Naive thymus-derived CD8-positive, alpha-beta T cell (primary cell): Measurements from ENCODE around the gene P2RX6. TPM values are rescaled to one million over a fixed set of nuclear protein-coding genes. Genes with fewer than 3 reads are reported as not detected.
"Not testable (repeated sequence)": the region's sequence is repeated elsewhere in the genome, so short reads cannot be mapped to it uniquely, and the experiment has no call there.

Experiments used
- ATAC-seq, 2 donors: fragments of 150-1000 bp; cut with Tn5 transposase in 1 of 2; sonication (Bioruptor Pico), chemical (Tn5 transposase) in 1 of 2; 1 replicate in 1 of 2; 2 replicates in 1 of 2; pipeline ENCODE4 v1.10.0; 2021; ENCODE audit warnings: mild to moderate bottlenecking in 2 of 2, moderate library complexity in 2 of 2
- POLR2A ChIA-PET: fragments of 350-600 bp; sonication (Branson Sonifier 250); formaldehyde crosslinking; loops from one replicate; lab custom pipeline; 2021; ENCODE audit warnings: antibody characterized with exemption; lab: Charles Lee
- DNase-seq, 10 donors: peaks; one replicate each; pipeline versions ENCODE4 v3.0.0 to v3.0.0-alpha.2; 2020 to 2022
- H3K27ac Mint-ChIP-seq, 10 donors: one replicate each; pipeline ENCODE4 v1.8.0; 2020 to 2022; ENCODE audit warnings: mild to moderate bottlenecking in 10 of 10, mixed read lengths in 10 of 10, moderate library complexity in 4 of 10, inconsistent platforms in 1 of 10
- H3K27me3 Mint-ChIP-seq, 5 donors: one replicate each; pipeline ENCODE4 v1.8.0; 2021 to 2022; ENCODE audit warnings: mixed read lengths in 5 of 5
- H3K36me3 Mint-ChIP-seq, 3 donors: one replicate each; pipeline ENCODE4 v1.8.0; 2020 to 2022; ENCODE audit warnings: mixed read lengths in 3 of 3, mild to moderate bottlenecking in 2 of 3, inconsistent platforms in 1 of 3
- H3K4me1 Mint-ChIP-seq, 4 donors: one replicate each; pipeline ENCODE4 v1.8.0; 2021 to 2022; ENCODE audit warnings: mixed read lengths in 4 of 4
- H3K4me3 Mint-ChIP-seq, 10 donors: one replicate each; pipeline ENCODE4 v1.8.0; 2020 to 2022; ENCODE audit warnings: mild to moderate bottlenecking in 10 of 10, mixed read lengths in 10 of 10, moderate library complexity in 6 of 10, inconsistent platforms in 1 of 10
- H3K9me3 Mint-ChIP-seq, 9 donors: one replicate each; pipeline ENCODE4 v1.8.0; 2020 to 2022; ENCODE audit warnings: mixed read lengths in 9 of 9, mild to moderate bottlenecking in 3 of 9, inconsistent platforms in 1 of 9, moderate library complexity in 1 of 9
- polyA plus RNA-seq, 3 donors: library from polyadenylated mRNA; unstranded; fragments of 300-500 nt; fragmentation: Illumina TruSeq; gene quantifications; one replicate each; pipeline ENCODE4 v1.2.3, GENCODE V29; 2021
- total RNA-seq, 8 experiments: library from RNA in 2 of 8; stranded (reverse) in 2 of 8; gene quantifications; one replicate each; pipeline ENCODE4 v1.2.3 and lab custom pipeline; 2021 to 2026

Gene P2RX6
- total and polyA plus RNA-seq, 5 experiments from 2014 or later: 0.25 to 4.5 (median 1.1) TPM

GRCh38 chr22:20997536-20998257, 17.3 kb upstream of the P2RX6 start:
- H3K27ac Mint-ChIP-seq: peak overlapping the region in 6 of 10 donors; percentile 4 to 91 (median 49)
- POLR2A ChIA-PET: interaction anchor here (1.4 kb wide), 1 partner anchor 13 kb away, joined by 5 read pairs; no protein-coding TSS in a partner anchor
- no peaks in the 10 kb centered on the region for H3K27me3 Mint-ChIP-seq
- no peaks in the 10 kb centered on the region for H3K9me3 Mint-ChIP-seq
- no peak for ATAC-seq
- H3K4me3 Mint-ChIP-seq: no peak overlapping the region
- DNase-seq: no peak
- peaks cover 0 to 19% (median 0%) of the 10 kb centered on the region in 3 donors for H3K36me3 Mint-ChIP-seq
- H3K4me1 Mint-ChIP-seq: peaks cover 11 to 37% (median 28%) of the 10 kb centered on the region in 4 donors

DNA sequence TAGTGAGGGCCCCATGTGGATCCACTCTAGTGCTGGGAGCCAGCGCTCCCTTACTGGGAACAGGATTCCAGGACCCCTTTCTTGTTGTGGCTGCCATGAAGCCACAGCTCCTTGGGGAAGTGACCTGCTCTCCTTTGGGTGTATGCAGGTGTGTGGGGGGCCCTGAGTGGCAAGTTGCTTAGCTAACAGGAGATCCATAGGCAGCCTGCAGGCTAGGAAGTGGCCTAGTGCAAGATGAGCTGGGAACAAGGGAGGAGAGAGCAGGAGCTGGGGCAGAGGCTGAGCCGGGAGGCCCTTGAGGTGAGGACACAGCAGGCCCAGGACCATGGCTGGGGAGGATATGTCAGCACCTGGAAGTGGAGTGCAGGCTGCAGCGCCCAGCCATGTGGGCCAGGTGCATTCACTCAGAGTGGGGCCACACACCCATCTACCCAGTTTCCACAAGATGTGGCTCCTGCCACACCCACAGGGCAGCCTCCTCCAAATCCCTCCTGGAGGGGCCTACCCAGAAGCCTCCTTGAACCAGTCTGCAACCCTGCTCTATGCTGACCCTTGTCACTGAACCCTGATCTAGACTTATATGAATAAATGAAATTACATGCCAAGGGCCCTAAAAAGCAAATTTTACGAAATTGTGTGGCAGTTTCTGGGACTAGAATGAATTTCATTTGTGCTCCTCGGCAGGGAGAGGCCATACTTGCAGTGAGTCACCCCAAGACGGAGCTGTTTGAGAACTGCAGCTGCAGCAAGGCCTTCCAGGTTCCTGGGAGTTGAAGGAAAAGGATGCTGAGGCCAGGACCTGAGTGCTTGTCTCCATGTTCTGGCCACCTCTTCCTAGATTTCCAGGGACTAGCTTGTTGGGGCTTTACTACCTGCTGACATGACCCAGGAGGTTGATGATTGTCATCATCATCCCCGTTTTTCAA, 16.3 kb upstream of the P2RX6 start:
- POLR2A ChIA-PET: interaction anchor here (0.8 to 7.0 kb wide), 4 partner anchors 8 to 17 kb away, joined by 3 to 78 read pairs (median 10); partner anchors contain the start of gene LZTR1
- Mint-ChIP-seq H3K9me3 (no peaks in the 10 kb centered on the region), H3K27ac (peak overlapping the region in 9 of 10 donors; percentile 25 to 92 (median 73)), H3K4me1 (peaks cover 18 to 47% (median 37%) of the 10 kb centered on the region in 4 donors), H3K36me3 (peaks cover 0 to 19% (median 0%) of the 10 kb centered on the region in 3 donors), H3K27me3 (no peaks in the 10 kb centered on the region), H3K4me3 (peak overlapping the region in 3 of 10 donors; percentile 18 to 48 (median 29))
- DNase-seq (no peak), ATAC-seq (no peak)

DNA sequence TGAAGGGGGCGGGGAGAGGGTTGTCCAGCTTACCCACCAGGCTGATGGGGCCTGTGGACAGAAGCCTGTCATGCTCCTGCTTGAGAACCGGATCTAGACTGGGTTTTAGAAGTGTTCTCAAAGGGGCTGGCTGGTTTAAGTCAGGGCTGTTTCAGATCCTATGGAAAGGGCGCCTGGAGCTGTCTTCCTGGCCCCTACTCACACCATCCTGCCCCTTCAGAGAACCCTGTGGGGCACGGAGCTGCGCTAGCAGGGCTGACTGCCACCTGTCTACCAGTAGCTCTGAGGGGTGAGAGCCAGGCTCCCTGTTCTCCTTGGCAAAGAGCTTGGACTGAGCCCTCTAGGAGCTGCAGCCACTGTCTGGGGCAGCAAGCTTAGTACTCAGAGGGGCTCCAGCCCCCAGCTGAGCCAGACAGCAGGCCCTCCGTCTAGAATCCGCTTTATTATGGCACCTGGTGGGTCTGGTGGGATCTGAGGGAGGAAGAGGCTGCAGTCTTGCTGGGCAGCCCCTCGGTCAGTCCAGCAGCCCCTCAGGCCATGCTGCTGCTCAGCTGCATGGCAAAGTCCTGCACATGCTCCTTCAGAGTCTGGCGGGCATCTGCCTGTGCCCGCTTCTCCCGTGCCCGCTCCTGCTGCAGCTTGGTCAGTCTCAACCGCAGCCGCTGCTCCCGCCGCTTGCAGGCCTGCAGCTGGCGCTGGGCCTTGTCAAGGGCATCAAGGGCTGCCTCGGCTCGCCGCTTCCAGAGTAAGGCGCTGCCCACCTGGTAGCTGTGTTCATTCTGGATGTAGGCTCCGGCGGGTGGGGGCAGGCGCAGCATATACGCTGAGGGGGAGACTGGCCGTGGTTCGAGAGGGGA, 15.4 kb upstream of the P2RX6 start:
- H3K27ac Mint-ChIP-seq: peak overlapping the region in 8 of 10 donors; percentile 6 to 100 (median 99)
- no peaks in the 10 kb centered on the region for H3K27me3 Mint-ChIP-seq
- H3K4me1 Mint-ChIP-seq: peaks cover 18 to 49% (median 43%) of the 10 kb centered on the region in 4 donors
- H3K36me3 Mint-ChIP-seq: peaks cover 0 to 19% (median 0%) of the 10 kb centered on the region in 3 donors
- ATAC-seq: no peak
- no peaks in the 10 kb centered on the region for H3K9me3 Mint-ChIP-seq
- DNase-seq: peak in 1 of 10 donors; percentile 49
- POLR2A ChIA-PET: interaction anchor here (0.7 to 7.0 kb wide), 6 partner anchors 9 to 22 kb away, joined by 3 to 78 read pairs (median 3); partner anchors contain the start of genes LZTR1 and P2RX6
- H3K4me3 Mint-ChIP-seq: peak overlapping the region; percentile 34 to 98 (median 96)

GRCh38 chr22:21000207-21000986, 14.6 kb upstream of the P2RX6 start:
- peaks cover 0 to 16% (median 0%) of the 10 kb centered on the region in 3 donors for H3K36me3 Mint-ChIP-seq

GRCh38 chr22:21000987-21001600, 13.9 kb upstream of the P2RX6 start:
- Mint-ChIP-seq H3K27me3 (no peaks in the 10 kb centered on the region), H3K27ac (peak overlapping the region; percentile 98 to 100 (median 99)), H3K4me3 (peak overlapping the region; percentile 94 to 98 (median 98)), H3K9me3 (no peaks in the 10 kb centered on the region), H3K36me3 (peaks cover 0 to 15% (median 0%) of the 10 kb centered on the region in 3 donors), H3K4me1 (peaks cover 18 to 49% (median 43%) of the 10 kb centered on the region in 4 donors)
- DNase-seq: peak in 1 of 10 donors; percentile 65
- POLR2A ChIA-PET: interaction anchor here (0.7 to 7.0 kb wide), 9 partner anchors 11 to 884 kb away, joined by 3 to 78 read pairs (median 3); partner anchors contain the start of genes LRRC74B, LZTR1 and TRMT2A
- no peak for ATAC-seq

More at GRCh38 chr22:21000207-21000986, 14.6 kb upstream of the P2RX6 start:
- Mint-ChIP-seq H3K27me3 (no peaks in the 10 kb centered on the region), H3K9me3 (no peaks in the 10 kb centered on the region), H3K4me1 (peaks cover 18 to 49% (median 43%) of the 10 kb centered on the region in 4 donors), H3K4me3 (peak overlapping the region; percentile 94 to 98 (median 98)), H3K27ac (peak overlapping the region; percentile 98 to 100 (median 99))
- POLR2A ChIA-PET: interaction anchor here (0.7 to 7.0 kb wide), 9 partner anchors 10 to 884 kb away, joined by 3 to 78 read pairs (median 3); partner anchors contain the start of genes LRRC74B, LZTR1 and TRMT2A
- DNase-seq (peak in 1 of 10 donors; percentile 62), ATAC-seq (no peak)

- Mint-ChIP-seq H3K4me1 (peaks cover 18 to 49% (median 43%) of the 10 kb centered on the region in 4 donors), H3K9me3 (no peaks in the 10 kb centered on the region), H3K27ac (peak within 1 kb of the TSS; percentile 98 to 100 (median 99)), H3K27me3 (no peaks in the 10 kb centered on the region), H3K36me3 (peaks cover 0 to 13% (median 0%) of the 10 kb centered on the region in 3 donors), H3K4me3 (peak within 1 kb of the TSS; percentile 94 to 98 (median 98))
- ATAC-seq (peak; percentile 88 to 90), DNase-seq (peak; percentile 94 to 99 (median 96))
- POLR2A ChIA-PET: interaction anchor here (0.7 to 7.0 kb wide), 12 partner anchors 8 to 1555 kb away, joined by 3 to 78 read pairs (median 4); partner anchors contain the start of genes LZTR1, P2RX6 and SLC7A4
Measured at GRCh38 chr22:21001601-21002325, 13.2 kb upstream of the P2RX6 start, which contains the start of gene THAP7. THAP7 (minus strand) TSS chr22:21002118; CDS start chr22:21001911, 207 bp downstream.

DNA sequence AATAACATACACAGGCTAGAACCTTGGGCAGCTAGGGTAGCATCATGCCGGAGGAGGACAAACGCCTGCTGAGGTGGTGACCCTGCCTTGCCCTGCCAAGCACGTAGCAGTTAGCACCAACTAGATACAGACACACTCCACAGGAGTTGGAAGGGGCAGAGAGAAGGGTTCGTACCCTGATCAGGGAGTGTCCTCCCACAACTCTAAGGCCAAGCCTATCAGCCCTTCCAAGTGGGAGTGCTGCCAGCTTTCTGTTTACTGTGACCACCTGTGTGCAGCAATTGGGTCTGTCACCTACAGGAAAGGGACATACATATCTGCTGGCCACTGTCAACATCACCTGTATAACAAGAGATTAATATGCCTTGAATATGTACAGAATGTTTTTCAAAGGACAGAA, 11.2 kb upstream of the P2RX6 start:
- Mint-ChIP-seq H3K9me3 (no peaks in the 10 kb centered on the region), H3K4me1 (peaks cover 12 to 42% (median 38%) of the 10 kb centered on the region in 4 donors), H3K27me3 (no peaks in the 10 kb centered on the region), H3K27ac (peak overlapping the region in 9 of 10 donors; percentile 94 to 100 (median 99)), H3K4me3 (peak overlapping the region in 8 of 10 donors; percentile 24 to 98 (median 97)), H3K36me3 (peaks cover 0 to 5% (median 0%) of the 10 kb centered on the region in 3 donors)
- DNase-seq: no peak
- POLR2A ChIA-PET: interaction anchor here (4.4 to 7.0 kb wide), 2 partner anchors 10 to 22 kb away, joined by 41 to 78 read pairs; partner anchors contain the start of genes LZTR1 and P2RX6
- ATAC-seq: no peak

GRCh38 chr22:21009208-21009607, 5.8 kb upstream of the P2RX6 start:
- not testable (repeated sequence) for H3K9me3 Mint-ChIP-seq, H3K4me3 Mint-ChIP-seq

DNA sequence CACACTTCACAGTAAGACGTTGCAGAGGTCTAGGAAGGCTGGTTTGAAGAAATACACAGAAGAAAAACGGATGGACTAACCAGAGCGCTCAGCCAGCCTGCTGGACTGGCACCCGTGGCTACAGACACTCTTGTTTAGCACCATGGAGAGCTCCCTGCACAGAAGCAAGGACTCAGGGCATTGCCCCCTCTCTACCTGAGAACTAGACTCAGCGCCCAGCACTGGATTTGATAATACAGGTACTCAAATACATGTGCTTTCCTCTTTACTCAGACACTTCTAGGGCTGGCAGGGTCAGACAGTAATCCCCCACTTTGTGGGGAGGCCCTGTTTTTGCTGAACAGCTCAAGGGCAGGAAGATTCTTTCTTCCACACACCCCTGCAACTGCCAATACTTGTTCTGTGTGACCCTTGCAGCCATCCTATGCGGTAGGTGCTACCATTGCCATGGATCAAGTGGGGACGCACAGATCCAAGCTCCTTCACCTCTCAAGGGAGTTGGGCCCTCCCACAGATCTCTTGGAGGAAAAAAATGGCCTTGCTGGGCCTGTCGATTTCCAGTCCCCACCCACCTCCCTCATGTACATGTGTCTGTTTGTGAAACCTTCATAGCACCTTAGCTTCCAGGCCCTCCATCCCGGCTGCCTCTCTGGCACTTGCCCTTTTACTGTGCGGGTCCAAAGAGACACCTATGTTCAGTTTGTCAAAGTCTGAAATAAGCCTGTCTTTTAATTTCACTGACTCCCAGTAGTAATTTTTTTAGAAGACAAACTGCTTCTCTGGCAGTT, 5.1 kb upstream of the P2RX6 start:
- no peak overlapping the region for H3K4me3 Mint-ChIP-seq
- no peaks in the 10 kb centered on the region for H3K36me3 Mint-ChIP-seq
- H3K9me3 Mint-ChIP-seq: no peaks in the 10 kb centered on the region
- H3K27me3 Mint-ChIP-seq: no peaks in the 10 kb centered on the region
- peak overlapping the region in 3 of 10 donors; percentile 24 to 33 (median 25) for H3K27ac Mint-ChIP-seq
- DNase-seq: peak in 4 of 10 donors; percentile 26 to 48 (median 36)
- ATAC-seq: no peak
- peaks cover 8 to 18% (median 16%) of the 10 kb centered on the region in 4 donors for H3K4me1 Mint-ChIP-seq
- POLR2A ChIA-PET: interaction anchor here (0.8 to 1.1 kb wide), 2 partner anchors 10 to 13 kb away, joined by 3 to 5 read pairs; no protein-coding TSS in a partner anchor

More at GRCh38 chr22:21009208-21009607, 5.8 kb upstream of the P2RX6 start:
- H3K4me1 Mint-ChIP-seq: peaks cover 3 to 12% (median 9%) of the 10 kb centered on the region in 4 donors
- H3K27ac Mint-ChIP-seq, H3K36me3 Mint-ChIP-seq, DNase-seq, ATAC-seq, H3K27me3 Mint-ChIP-seq: not testable (repeated sequence)
- POLR2A ChIA-PET: interaction anchor here (0.8 kb wide), 1 partner anchor 10 kb away, joined by 3 read pairs; no protein-coding TSS in a partner anchor
